ENCODE data around the gene XAB2. TPM values are rescaled to one million over a fixed set of nuclear protein-coding genes. Genes with fewer than 3 reads are reported as not detected.
"Not testable (repeated sequence)": the region's sequence is repeated elsewhere in the genome, so short reads cannot be mapped to it uniquely, and the experiment has no call there.

XAB2 gene
- total RNA-seq, 1 donor from 2014 or later, result 18.3 TPM

GRCh38 chr19:7579182-7579581 lies 50.2 kb downstream of the XAB2 start:
- DNase-seq (ENCODE audit: low spot score), result no peak

DNA sequence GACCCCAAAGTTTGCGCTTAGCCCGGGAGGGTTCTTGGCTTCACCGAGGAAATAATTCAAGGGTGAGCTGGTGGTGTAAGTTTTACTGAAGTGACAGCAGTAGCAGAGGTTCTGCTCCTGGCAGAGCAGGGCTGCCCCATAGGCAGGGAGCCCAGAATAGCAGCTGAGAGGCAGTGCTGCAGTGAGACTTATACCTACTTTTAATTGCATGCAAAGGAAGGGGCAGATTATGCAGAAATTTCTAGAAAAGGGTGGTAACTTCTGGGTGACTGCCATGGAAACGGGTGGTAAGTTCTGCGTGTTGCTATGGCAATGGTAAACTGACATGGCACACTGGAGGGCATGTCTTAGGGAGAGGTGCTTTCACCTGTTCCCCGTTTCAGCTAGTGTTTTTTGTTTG lies 51.2 kb downstream of the XAB2 start:
- DNase-seq (ENCODE audit: low spot score), result no peak

DNA sequence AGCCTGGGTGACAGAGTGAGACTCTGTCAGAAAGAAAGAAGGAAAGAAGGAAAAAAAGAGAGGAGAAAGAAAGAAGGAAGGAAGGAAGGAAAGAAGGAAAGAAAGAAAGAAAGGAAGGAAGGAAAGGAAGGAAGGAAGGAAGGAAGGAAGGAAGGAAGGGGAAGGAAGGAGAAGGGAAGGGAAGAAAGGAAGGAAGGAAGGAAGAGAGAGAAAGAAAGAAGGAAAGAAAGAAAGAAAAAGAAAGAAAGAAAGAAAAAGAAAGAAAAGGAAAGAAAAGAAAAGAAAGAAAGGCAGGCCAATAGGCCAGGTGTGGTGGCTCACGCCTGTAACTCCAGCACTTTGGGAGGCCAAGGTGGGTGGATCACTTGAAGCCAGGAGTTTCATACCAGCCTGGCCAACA lies 51.9 kb downstream of the XAB2 start:
- not testable (repeated sequence) for DNase-seq (ENCODE audit: low spot score)

- no peak for DNase-seq (ENCODE audit: low spot score)
Measured at GRCh38 chr19:7575434-7576040, 53.8 kb downstream of the XAB2 start.

GRCh38 chr19:7570761-7571160 lies 58.6 kb downstream of the XAB2 start:
- DNase-seq (ENCODE audit: low spot score), result no peak

Other genes starting within 250 kb of the XAB2 start
- not detected for gene PEX11G, start 140.5 kb downstream of the XAB2 start, total RNA-seq (ENCODE audit: insufficient read depth, low replicate concordance)
- gene ZNF358, start 113.4 kb downstream of the XAB2 start, total RNA-seq (ENCODE audit: insufficient read depth, low replicate concordance), result 29.9 TPM
- 5.8 TPM for gene MCOLN1, start 106.9 kb downstream of the XAB2 start, total RNA-seq (ENCODE audit: insufficient read depth, low replicate concordance)
- gene PNPLA6, start 93.8 kb downstream of the XAB2 start, total RNA-seq (ENCODE audit: insufficient read depth, low replicate concordance), result 35.6 TPM
- 1.2 TPM for gene CAMSAP3, start 33.7 kb downstream of the XAB2 start, total RNA-seq (ENCODE audit: insufficient read depth, low replicate concordance)
- gene PET100, start 248 bp upstream of the XAB2 start, total RNA-seq (ENCODE audit: insufficient read depth, low replicate concordance), result 25.5 TPM
- not detected for gene PCP2, start 4.2 kb upstream of the XAB2 start, total RNA-seq (ENCODE audit: insufficient read depth, low replicate concordance)
- gene STXBP2, start 7.6 kb upstream of the XAB2 start, total RNA-seq (ENCODE audit: insufficient read depth, low replicate concordance), result 8.4 TPM
- gene RETN, start 39.5 kb upstream of the XAB2 start, total RNA-seq (ENCODE audit: insufficient read depth, low replicate concordance), result not detected
- gene MCEMP1, start 47.5 kb upstream of the XAB2 start, total RNA-seq (ENCODE audit: insufficient read depth, low replicate concordance), result 0.96 TPM
- gene TRAPPC5, start 51.3 kb upstream of the XAB2 start, total RNA-seq (ENCODE audit: insufficient read depth, low replicate concordance), result 19.3 TPM
- gene FCER2, start 72.6 kb upstream of the XAB2 start, total RNA-seq (ENCODE audit: insufficient read depth, low replicate concordance), result not detected
- gene CLEC4G, start 102.6 kb upstream of the XAB2 start, total RNA-seq (ENCODE audit: insufficient read depth, low replicate concordance), result 1.2 TPM
- 17.8 TPM for gene CD209, start 118.0 kb upstream of the XAB2 start, total RNA-seq (ENCODE audit: insufficient read depth, low replicate concordance)
- 1.7 TPM for gene CLEC4M, start 133.7 kb upstream of the XAB2 start, total RNA-seq (ENCODE audit: insufficient read depth, low replicate concordance)
- gene EVI5L, start 200.7 kb upstream of the XAB2 start, total RNA-seq (ENCODE audit: insufficient read depth, low replicate concordance), result 11.6 TPM
- gene PRR36, start 244.8 kb upstream of the XAB2 start, total RNA-seq (ENCODE audit: insufficient read depth, low replicate concordance), result 0.96 TPM